Iris pigment epithelial cell (primary cell): Measurements from ENCODE around the gene C1orf94.

Experiments used
- DNase-seq: peaks from one replicate; pipeline ENCODE4 v3.0.0-alpha.2; 2011; ENCODE audit warnings: low read depth

C1orf94 gene

DNA sequence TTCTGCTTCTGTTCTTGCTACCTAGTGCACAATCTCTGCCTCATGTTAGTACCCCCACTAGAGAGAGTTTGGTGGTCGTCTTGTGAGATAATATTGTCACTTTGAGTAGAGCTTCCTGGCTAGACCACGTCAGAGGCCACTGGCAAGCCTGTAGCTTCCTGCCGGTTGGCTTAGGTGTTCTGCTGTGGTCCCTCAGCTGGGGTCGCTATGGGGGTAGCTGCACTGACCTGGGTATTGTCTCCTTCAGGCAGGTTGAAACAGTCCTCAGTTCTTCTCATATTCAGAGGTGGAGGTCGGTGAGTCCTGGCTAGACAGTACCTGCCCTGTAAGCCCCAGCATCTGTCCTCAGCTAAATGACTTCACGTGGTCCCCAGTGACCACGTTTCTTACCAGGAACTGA is 86.2 kb downstream of the C1orf94 start:
- no peak for DNase-seq

DNA sequence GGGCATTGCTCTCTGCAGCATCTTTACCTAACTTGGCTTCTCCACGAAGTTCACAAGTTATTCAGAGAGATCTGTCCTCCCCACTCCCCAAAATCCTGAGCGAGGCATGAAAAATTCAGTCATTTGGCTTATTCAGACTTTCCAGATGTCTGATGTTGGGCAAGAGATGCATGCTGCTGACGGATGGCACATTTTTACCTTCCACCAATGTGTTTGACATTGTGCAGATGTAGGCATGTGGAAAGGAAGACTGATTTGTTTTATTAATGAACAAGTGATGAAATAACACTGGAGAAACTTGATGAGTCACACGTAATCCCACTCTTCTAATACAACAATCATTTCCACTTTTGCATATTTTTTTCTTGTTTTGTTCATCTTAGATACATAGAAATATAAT is 86.7 kb downstream of the C1orf94 start:
- DNase-seq, result no peak

DNA sequence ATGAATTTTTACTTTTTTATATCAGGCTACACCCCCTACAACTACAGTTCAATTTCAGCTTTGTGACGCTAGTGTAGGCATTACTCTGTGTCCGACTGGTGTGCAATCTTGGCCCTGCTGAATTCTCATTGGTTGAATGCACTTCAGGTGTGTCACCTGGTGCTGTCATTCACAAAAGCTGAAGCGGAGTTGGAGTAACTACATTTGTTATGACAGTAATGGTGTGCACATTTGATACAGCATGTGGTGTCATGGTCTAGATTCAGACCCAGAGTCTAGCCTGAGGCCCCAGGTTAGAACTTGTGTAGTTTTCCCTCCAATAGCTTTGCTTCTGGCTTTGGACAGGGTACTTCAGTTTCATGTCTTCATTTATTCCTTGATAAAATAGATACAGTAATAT is 88.7 kb downstream of the C1orf94 start:
- DNase-seq, result no peak

DNA sequence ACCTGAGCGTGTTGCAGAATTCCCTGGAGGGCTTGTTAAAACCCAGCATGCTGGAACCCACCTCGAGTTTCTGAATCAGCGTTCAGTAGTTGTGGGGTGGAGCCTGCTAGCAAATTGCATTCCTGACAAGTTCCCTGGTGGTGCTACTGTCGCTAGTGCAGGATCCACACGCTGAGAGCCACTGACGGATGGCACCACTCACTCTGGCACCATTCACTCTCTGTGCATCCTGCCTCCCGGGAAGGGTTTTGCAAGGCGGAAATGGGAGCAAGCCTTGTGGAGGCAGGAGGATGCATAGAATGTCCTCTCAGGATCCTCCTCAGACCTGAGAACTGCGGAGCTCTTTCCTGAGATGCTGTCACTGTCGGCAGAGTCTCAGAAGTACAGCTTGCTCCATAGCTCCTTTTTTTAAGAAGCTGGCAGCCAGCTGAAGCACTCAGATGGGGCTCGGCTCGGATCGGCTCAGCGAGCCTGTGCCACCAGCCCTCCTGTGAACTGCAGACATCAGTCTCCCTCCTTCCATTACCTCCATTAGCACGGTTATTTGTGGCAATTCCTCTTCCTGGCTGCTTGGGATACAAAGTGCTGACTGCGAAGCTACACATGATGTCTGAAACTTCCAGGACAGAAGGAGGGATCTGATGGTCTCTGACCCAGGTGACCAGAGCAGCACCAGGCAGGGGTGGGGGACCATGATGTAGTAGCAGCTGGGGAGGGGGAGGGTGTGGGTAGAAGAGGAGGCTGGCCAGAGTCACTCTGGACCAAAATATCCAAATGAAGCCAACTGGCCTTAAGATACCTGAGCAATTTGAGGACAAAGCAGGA is 89.6 kb downstream of the C1orf94 start:
- no peak for DNase-seq

DNA sequence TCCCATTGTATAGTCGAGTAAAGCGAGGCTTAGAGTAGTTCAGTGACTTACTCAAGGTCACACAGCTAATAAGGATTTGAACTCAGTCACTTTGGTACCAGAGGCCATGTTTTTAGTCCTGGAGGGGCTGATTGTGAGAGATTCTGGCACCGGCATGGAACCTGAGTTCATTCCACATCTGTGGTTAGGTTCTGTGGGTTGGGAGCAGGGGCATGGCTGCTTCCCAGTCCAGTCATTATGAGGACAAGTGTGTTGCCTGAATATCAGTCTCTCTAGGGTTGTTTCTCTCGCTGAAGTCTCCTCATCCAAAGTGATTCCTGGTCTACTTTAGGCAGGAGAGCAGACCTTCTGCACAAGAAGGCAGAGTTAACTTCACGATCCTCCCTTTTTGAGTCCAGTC is 90.6 kb downstream of the C1orf94 start:
- DNase-seq, result no peak

DNA sequence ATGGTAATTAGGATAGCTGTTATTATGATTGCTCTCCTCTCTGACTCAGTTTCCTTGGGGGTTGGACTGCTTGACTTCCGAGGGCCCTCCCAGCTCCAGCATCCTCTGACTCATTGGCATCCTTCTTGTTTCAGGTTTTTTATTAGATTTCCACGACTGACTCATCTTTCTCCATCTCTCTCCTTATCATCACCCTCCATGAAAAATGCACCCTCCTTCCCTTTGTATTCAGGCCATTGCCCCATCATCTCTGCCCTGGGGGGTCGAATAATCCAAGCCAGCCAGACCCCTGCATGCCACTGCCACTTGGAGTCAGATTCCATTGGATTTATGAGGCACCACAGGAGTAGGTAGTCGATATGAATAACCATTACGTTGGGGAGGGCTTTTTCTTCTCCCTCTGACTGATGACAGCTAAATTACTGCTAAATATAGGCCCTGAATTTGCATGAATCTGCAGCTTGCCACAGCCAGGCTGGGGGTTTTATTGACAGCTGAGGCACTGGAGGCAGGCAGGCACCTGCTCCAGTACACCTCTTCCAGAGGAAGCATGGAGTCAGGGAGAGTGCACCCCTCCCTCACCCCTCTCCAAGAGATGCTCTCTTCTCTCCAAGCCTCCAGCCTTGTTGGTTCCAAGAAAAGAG is 91.7 kb downstream of the C1orf94 start:
- DNase-seq, result no peak
